Measurements from ENCODE around the gene UBASH3B.
A peak's percentile ranks its signal among the peaks of the same experiment; 100 is the strongest.

The UBASH3B gene

GRCh38 chr11:122678406-122678805 is 22.9 kb downstream of the UBASH3B start:
- DNase-seq, result no peak

DNA sequence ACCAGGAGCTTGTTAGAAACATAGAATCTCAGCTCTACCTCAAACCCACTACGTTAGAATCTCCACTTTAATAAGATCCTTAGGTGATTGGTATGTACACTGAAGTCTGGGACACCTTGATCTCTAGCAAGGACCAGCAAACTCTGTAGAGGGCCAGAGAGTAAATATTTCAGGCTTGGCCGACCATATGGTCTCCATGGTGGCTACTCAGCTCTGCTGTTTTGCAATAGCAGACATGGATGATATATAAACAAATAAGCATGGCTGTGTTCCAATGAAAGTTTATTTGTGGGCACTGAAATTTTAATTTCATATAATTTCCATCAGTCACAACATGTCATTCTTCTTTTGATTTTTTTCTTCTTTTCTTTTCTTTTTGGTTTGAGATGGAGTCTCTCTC is 23.9 kb downstream of the UBASH3B start:
- DNase-seq, result no peak

- no peak for DNase-seq
These were observed 25.5 kb downstream of the UBASH3B start for GRCh38 chr11:122681070-122681469.

GRCh38 chr11:122681735-122682134 is 26.2 kb downstream of the UBASH3B start:
- peak in 1 of 2 experiments; percentile 51 for DNase-seq

- DNase-seq, result no peak
These were observed 26.9 kb downstream of the UBASH3B start for GRCh38 chr11:122682464-122682863.

DNA sequence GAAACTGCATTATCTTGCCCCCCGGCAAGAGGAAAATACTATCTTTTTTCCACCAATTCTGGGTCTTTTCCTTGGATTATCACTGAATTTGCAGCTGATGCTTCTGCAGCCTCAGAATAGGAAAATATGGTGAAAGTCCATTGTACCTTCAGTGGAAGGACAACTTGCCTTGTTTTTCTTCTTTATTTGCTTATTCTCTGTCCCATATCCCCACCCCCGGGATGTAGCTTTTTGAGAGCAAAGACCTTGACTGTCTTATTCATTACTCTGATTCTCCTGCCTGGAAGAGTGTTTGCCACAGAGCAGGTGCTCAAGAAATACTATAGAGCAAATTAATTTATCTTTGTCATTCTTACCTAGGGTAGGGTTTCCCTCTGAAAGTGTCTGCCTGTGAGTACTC is 29.5 kb downstream of the UBASH3B start:
- DNase-seq, result no peak

GRCh38 chr11:122686111-122686510 is 30.6 kb downstream of the UBASH3B start:
- no peak for DNase-seq

GRCh38 chr11:122690384-122690783 is 34.9 kb downstream of the UBASH3B start:
- no peak for DNase-seq

GRCh38 chr11:122690801-122691548 is 35.5 kb downstream of the UBASH3B start:
- no peak for DNase-seq

DNA sequence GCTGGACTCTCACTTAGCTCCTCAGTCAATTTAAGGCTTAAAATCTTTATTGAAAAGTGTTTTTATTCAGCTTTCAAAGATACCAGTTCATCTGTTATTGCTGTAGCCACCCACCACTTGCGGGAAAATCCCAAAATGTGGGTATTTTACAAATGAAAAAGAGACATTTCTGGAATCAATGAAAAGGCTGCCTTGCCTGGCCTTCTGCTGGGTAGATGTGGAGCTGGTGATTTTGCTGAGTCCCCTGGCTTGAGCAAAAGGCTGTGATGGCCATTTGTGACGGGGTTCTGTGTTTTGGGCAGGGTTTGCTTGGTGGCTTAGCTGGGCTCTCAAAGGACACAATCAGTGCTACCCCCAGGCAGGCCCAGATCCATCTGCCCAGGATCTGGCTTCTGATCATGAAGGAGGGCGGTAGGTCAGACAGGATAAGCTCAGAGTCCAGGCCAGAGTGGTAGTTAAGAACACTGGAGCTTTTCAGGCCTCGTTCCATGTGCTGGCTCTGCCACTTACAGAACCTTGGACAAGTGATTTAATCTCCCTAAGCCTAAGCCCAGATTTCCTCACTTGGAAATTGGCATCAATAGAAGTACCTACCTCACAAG is 36.1 kb downstream of the UBASH3B start:
- DNase-seq, result peak; percentile 21 to 47

DNA sequence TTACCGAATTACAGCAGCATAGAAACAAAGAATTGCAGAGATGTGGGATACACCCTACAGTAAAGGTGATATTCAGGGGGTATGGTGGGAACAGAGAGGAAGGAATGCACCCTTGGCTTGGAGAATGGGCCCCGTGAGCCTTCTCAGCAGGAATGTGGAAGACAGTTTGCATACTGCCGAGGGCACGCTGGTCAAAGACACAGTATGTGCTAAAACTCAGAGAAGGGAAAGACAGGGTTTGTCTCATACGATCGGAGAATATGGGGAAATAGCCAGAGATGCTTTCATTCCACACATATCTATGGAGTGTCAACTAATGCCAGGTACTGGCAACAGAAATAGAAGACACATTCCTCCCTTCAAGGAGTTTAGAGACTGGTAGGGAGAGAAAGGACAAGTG is 36.9 kb downstream of the UBASH3B start:
- no peak for DNase-seq

- no peak for DNase-seq
These were observed 39.6 kb downstream of the UBASH3B start for GRCh38 chr11:122695076-122695615.

- no peak for DNase-seq
These were observed 41.1 kb downstream of the UBASH3B start for GRCh38 chr11:122696662-122697061.

DNA sequence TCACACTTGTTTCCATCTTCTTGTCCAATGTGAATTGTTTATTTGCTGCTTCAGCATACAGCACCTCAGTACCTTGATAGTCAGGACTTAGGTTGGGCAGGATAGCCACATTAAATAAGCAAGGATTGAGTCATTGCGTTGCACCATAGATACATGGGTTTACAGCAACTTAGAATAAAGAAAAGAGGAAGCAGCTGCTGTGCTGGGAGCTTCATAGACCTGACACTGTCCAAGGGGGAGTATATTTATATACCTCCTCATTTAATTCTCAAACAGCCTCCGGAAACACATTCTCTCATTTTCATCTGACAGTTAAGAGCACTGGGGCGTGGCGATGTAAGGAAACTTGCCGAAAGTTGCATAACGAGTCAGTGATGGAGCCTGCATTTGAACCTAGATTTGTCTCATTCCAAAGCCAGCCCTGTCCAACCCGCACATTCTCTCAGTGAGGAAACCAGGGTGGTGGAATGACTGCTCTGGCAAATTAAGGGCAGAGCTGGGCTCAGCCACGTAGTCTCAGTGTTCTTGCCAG is 42.2 kb downstream of the UBASH3B start:
- DNase-seq, result no peak

DNA sequence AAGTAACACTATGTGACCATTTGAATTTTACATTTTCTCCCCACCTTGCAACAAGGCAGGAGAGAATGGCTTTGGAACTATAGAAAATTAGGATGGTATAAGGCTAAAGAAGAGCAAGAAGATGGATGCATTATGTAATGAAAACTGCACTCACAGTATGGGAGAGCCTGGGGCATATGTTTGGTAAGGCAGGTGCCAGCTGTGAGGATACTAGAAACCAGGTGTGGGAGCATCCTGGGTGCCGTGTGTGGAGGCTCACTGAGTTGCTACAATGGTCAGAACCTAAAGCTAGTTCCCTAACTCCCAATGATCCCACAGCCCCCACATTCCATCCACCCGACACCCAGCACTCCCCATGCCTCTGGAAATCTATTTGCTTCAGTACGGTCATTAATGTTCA is 42.9 kb downstream of the UBASH3B start:
- DNase-seq, result no peak

DNA sequence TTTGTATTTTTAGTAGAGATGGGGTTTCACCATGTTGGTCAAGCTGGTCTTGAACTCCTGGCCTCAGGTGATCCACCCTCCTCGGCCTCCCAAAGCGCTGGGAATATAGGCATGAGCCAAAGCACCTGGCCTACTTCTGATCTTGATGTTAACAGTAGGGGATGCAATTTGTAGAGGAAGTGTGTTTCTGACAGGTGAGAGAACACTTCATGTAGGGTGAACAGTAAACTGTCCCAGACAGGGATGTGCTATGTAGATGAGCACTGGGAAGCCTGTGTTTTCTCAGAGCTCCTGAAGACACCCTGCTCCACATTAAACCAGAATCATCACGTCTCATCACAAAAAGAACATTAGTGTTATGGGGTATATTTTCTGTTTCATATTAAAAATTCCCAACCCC is 45.1 kb downstream of the UBASH3B start:
- DNase-seq, result no peak

DNA sequence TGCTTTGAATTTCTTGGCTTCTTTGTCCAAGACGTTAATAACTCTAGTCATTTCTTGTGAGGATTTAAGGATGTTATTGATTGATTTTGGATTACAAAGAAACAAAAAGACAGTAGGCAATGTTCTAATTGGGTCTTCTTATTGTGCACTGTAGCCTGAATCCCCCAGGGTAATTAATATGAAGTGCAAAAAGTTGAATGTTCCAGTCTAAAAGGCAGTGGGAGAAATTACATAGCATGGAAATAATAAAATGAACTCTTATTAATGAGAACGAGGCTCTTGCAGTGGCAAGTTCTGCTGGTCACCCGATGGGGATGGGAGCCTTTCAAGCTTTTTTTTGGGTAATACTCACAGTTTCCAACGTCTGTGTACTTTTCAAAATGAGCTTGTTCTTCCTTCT is 45.6 kb downstream of the UBASH3B start:
- no peak for DNase-seq

DNA sequence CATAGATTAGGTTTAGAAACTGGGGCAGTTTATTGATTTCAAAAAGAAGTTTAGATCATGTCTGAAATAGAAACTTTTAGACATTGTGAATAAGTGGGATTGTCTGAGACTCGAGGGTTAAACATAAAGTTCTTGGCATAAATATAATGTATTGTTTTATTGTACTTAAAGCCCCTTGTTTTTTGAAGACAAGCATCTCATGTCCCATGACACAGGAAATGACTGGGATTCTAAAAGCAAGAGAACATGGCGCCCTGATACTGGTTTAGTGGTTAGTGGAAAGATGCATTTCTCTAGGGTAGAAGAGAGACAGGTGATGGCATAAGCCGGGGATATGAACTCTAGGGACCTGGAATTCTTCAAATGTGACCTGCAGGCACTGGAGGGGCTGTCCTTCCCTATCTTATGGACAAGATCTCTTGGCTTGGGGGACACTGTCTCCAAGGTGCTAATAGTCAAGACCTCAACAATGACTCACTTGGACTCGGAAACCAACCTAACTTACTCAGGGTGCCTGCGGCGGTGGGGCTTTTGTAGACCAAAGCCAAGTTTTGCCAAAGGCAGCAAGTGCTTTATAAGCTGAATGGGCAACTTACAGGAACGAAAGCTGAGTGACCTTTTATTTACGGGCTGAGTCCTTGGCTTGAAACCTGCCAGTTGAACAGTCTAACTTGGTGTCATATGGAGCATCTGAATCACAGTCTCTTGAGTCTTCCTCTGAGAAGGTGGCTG is 48.2 kb downstream of the UBASH3B start:
- no peak for DNase-seq

GRCh38 chr11:122705396-122705795 is 49.9 kb downstream of the UBASH3B start:
- DNase-seq, result no peak

GRCh38 chr11:122706291-122707088 is 51.0 kb downstream of the UBASH3B start:
- no peak for DNase-seq

DNA sequence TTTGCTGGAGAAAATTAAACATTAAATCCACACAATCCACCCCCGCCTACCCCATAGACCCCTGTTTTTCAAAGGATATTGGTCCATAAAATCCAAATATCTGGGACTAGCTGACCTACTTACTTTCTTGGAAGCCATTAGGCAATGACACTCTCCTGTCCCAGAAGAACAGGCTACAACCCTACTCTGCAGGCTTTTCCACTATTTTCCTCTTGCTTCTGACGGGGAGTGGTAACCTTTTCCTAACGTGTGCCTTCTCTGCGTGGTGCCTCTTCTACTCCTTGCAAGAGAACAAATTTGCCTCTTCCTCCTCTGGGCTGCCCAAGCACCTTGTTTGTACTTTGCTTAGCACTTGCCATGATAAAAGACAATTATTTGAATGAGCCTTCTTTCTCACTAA is 51.6 kb downstream of the UBASH3B start:
- no peak for DNase-seq

DNA sequence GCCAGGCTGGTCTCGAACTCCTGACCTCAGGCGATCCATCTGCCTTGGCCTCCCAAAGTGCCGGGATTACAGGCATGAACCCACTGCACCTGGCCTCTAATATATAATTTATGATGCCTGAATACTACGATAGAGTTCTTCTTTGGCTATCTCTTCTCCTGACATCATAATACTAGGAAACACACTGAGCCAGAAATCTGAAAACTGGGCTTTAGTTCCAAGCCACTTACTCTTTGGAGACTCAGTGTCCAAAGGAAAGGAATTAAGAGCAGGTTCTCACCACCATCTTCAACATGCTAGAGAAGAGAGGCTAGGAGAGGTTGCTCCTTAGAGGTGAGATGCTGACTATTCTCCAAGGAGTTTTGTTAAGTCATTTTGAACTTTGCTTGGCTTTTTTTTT is 52.4 kb downstream of the UBASH3B start:
- no peak for DNase-seq
